ENCODE data around the gene YBEY. TPM values are rescaled to one million over a fixed set of nuclear protein-coding genes. Genes with fewer than 3 reads are reported as not detected.

The YBEY gene
- total RNA-seq, 4 donors from 2014 or later: 4.8 to 33.5 (median 9.1) TPM; not detected in 1

GRCh38 chr21:46289655-46290179 lies 3.6 kb downstream of the YBEY start:
- in situ Hi-C loops (cut with MboI; ENCODE audit: low pct_ligation_motif_present in 1 of 4, low pct_unique_long_range_greater_than_20kb in 1 of 4, low sequenced_read_pairs in 3 of 4) (no loop called here), intact Hi-C loops (cut with DNase I; ENCODE audit: low total_unique reads) (no loop called here)
- H3K9me3 ChIP-seq: no peaks in the 10 kb centered on the region
- no peaks in the 10 kb centered on the region for H3K27me3 ChIP-seq
- H3K27ac ChIP-seq: no peak overlapping the region
- TF ChIP-seq EP300 (IDR thresholded peaks at IDR 0.05; ENCODE audit: low read depth): no peak
- H3K36me3 ChIP-seq: no peaks in the 10 kb centered on the region
- H3K4me3 ChIP-seq: no peak overlapping the region
- peaks cover 5 to 28% (median 20%) of the 10 kb centered on the region in 4 donors for H3K4me1 ChIP-seq
- 74 to 83% methylated on average over 3 to 6 of the region's 6 CpGs for whole genome bisulfite sequencing, 2 donors (ENCODE audit: low coverage in 1 of 2)
- DNase-seq: no peak

GRCh38 chr21:46291561-46291960 lies 5.4 kb downstream of the YBEY start:
- no peak for DNase-seq
- H3K4me3 ChIP-seq: no peak overlapping the region
- no peaks in the 10 kb centered on the region for H3K36me3 ChIP-seq
- TF ChIP-seq POLR2A (IDR thresholded peaks at IDR 0.05) (no peak), POLR2AphosphoS5 (IDR thresholded peaks at IDR 0.05) (no peak), CTCF (IDR thresholded peaks at IDR 0.05) (no peak), EP300 (IDR thresholded peaks at IDR 0.05; ENCODE audit: low read depth) (no peak)
- H3K27me3 ChIP-seq: peaks cover 5% of the 10 kb centered on the region
- peaks cover 0 to 23% (median 16%) of the 10 kb centered on the region in 4 donors for H3K4me1 ChIP-seq
- in situ Hi-C loops (cut with MboI; ENCODE audit: low pct_ligation_motif_present in 1 of 4, low pct_unique_long_range_greater_than_20kb in 1 of 4, low sequenced_read_pairs in 3 of 4) (no loop called here), intact Hi-C loops (cut with DNase I; ENCODE audit: low total_unique reads) (no loop called here)
- H3K27ac ChIP-seq: no peak overlapping the region
- 96% methylated on average over 2 of the region's 2 CpGs; no CpG with 5 or more reads in 1 of the 2 donors for WGBS, 2 donors (ENCODE audit: low coverage in 1 of 2)
- H3K9me3 ChIP-seq: no peaks in the 10 kb centered on the region

- DNase-seq: no peak
- H3K27me3 ChIP-seq: peaks cover 21% of the 10 kb centered on the region
- peaks cover 6 to 27% (median 11%) of the 10 kb centered on the region in 4 donors for H3K4me1 ChIP-seq
- H3K27ac ChIP-seq: peak overlapping the region in 1 of 4 donors; percentile 69
- TF ChIP-seq EP300 (IDR thresholded peaks at IDR 0.05; ENCODE audit: low read depth): no peak
- TF ChIP-seq POLR2AphosphoS5 (IDR thresholded peaks at IDR 0.05): no peak
- TF ChIP-seq POLR2A (IDR thresholded peaks at IDR 0.05): no peak
- intact Hi-C loops (cut with DNase I; ENCODE audit: low total_unique reads) (no loop called here), in situ Hi-C loops (cut with MboI; ENCODE audit: low pct_ligation_motif_present in 1 of 4, low pct_unique_long_range_greater_than_20kb in 1 of 4, low sequenced_read_pairs in 3 of 4) (no loop called here)
- no peaks in the 10 kb centered on the region for H3K36me3 ChIP-seq
- no peak overlapping the region for H3K4me3 ChIP-seq
- WGBS, 2 donors (ENCODE audit: low coverage in 1 of 2): 64% methylated on average over 10 of the region's 10 CpGs; no CpG with 5 or more reads in 1 of the 2 donors
- no peaks in the 10 kb centered on the region for H3K9me3 ChIP-seq
These were observed 8.6 kb downstream of the YBEY start for GRCh38 chr21:46294647-46295176.

GRCh38 chr21:46295177-46295770 lies 9.1 kb downstream of the YBEY start:
- peak overlapping the region in 3 of 4 donors; percentile 52 to 72 (median 69) for H3K27ac ChIP-seq

More at GRCh38 chr21:46295177-46295770, 9.1 kb downstream of the YBEY start:
- H3K4me1 ChIP-seq: peaks cover 6 to 27% (median 11%) of the 10 kb centered on the region in 4 donors
- intact Hi-C loops (cut with DNase I; ENCODE audit: low total_unique reads) (no loop called here), in situ Hi-C loops (cut with MboI; ENCODE audit: low pct_ligation_motif_present in 1 of 4, low pct_unique_long_range_greater_than_20kb in 1 of 4, low sequenced_read_pairs in 3 of 4) (no loop called here)
- 48 to 70% methylated on average over 2 to 8 of the region's 9 CpGs for WGBS, 2 donors (ENCODE audit: low coverage in 1 of 2)
- H3K4me3 ChIP-seq: no peak overlapping the region
- no peaks in the 10 kb centered on the region for H3K9me3 ChIP-seq
- no peak for DNase-seq
- peaks cover 21% of the 10 kb centered on the region for H3K27me3 ChIP-seq
- no peaks in the 10 kb centered on the region for H3K36me3 ChIP-seq
- TF ChIP-seq POLR2A (IDR thresholded peaks at IDR 0.05) (no peak), CTCF (IDR thresholded peaks at IDR 0.05) (no peak), EP300 (IDR thresholded peaks at IDR 0.05; ENCODE audit: low read depth) (no peak), POLR2AphosphoS5 (IDR thresholded peaks at IDR 0.05) (no peak)

Data from transverse colon (tissue), 4 donors.